Prostate gland (tissue), 2 donors: Measurements from ENCODE around the gene PCSK6.

Experiments used
- POLR2A ChIP-seq: fragments of 450-650 bp; IDR thresholded peaks from one replicate; pipeline ENCODE4 v1.6.1; 2016; ENCODE audit warnings: antibody characterized with exemption, mild to moderate bottlenecking
- TF ChIP-seq, protein P1 (sequence below), 4 experiments: fragments of 200-600 bp in 2 of 4; fragments of 450-650 bp in 2 of 4; sonication (generic) in 2 of 4; IDR thresholded peaks; 1 replicate in 3 of 4; 2 replicates in 1 of 4; pipeline ENCODE4 v1.5.1; 2016 to 2019; ENCODE audit warnings: antibody characterized with exemption in 4 of 4, mild to moderate bottlenecking in 2 of 4, moderate library complexity in 2 of 4

GRCh38 chr15:101534376-101534970, 45.0 kb upstream of the PCSK6 start:
- TF ChIP-seq, protein P1, sequence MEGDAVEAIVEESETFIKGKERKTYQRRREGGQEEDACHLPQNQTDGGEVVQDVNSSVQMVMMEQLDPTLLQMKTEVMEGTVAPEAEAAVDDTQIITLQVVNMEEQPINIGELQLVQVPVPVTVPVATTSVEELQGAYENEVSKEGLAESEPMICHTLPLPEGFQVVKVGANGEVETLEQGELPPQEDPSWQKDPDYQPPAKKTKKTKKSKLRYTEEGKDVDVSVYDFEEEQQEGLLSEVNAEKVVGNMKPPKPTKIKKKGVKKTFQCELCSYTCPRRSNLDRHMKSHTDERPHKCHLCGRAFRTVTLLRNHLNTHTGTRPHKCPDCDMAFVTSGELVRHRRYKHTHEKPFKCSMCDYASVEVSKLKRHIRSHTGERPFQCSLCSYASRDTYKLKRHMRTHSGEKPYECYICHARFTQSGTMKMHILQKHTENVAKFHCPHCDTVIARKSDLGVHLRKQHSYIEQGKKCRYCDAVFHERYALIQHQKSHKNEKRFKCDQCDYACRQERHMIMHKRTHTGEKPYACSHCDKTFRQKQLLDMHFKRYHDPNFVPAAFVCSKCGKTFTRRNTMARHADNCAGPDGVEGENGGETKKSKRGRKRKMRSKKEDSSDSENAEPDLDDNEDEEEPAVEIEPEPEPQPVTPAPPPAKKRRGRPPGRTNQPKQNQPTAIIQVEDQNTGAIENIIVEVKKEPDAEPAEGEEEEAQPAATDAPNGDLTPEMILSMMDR (IDR thresholded peaks at IDR 0.05) = no peak
- no peak for TF ChIP-seq POLR2A
